ENCODE measurements around the gene CAMK2N1. TPM values are rescaled to one million over a fixed set of nuclear protein-coding genes. Genes with fewer than 3 reads are reported as not detected.

The CAMK2N1 gene
- total RNA-seq, 1 donor from 2014 or later, result 30.0 TPM

- Mint-ChIP-seq H3K27ac (ENCODE audit: unreplicated experiment) (no peak overlapping the region), H3K36me3 (ENCODE audit: unreplicated experiment) (peaks cover 20% of the 10 kb centered on the region), H3K27me3 (ENCODE audit: unreplicated experiment) (peaks cover 2% of the 10 kb centered on the region), H3K4me1 (ENCODE audit: unreplicated experiment) (peaks cover 4% of the 10 kb centered on the region), H3K4me3 (ENCODE audit: unreplicated experiment) (no peak overlapping the region), H3K9me3 (ENCODE audit: unreplicated experiment) (no peaks in the 10 kb centered on the region)
- DNase-seq (ENCODE audit: extremely low spot score, unreplicated experiment), result no peak
- TF ChIP-seq, protein P1, sequence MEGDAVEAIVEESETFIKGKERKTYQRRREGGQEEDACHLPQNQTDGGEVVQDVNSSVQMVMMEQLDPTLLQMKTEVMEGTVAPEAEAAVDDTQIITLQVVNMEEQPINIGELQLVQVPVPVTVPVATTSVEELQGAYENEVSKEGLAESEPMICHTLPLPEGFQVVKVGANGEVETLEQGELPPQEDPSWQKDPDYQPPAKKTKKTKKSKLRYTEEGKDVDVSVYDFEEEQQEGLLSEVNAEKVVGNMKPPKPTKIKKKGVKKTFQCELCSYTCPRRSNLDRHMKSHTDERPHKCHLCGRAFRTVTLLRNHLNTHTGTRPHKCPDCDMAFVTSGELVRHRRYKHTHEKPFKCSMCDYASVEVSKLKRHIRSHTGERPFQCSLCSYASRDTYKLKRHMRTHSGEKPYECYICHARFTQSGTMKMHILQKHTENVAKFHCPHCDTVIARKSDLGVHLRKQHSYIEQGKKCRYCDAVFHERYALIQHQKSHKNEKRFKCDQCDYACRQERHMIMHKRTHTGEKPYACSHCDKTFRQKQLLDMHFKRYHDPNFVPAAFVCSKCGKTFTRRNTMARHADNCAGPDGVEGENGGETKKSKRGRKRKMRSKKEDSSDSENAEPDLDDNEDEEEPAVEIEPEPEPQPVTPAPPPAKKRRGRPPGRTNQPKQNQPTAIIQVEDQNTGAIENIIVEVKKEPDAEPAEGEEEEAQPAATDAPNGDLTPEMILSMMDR (IDR thresholded peaks at IDR 0.05), result no peak
Observed at GRCh38 chr1:20496241-20496661, 10.2 kb upstream of the CAMK2N1 start.

GRCh38 chr1:20495661-20496060 lies 9.7 kb upstream of the CAMK2N1 start:
- peaks cover 4% of the 10 kb centered on the region for H3K4me1 Mint-ChIP-seq (ENCODE audit: unreplicated experiment)
- peak overlapping the region; percentile 14 for H3K27ac Mint-ChIP-seq (ENCODE audit: unreplicated experiment)
- no peaks in the 10 kb centered on the region for H3K9me3 Mint-ChIP-seq (ENCODE audit: unreplicated experiment)
- H3K4me3 Mint-ChIP-seq (ENCODE audit: unreplicated experiment), result no peak overlapping the region
- TF ChIP-seq, protein P1 (IDR thresholded peaks at IDR 0.05), result no peak
- peaks cover 18% of the 10 kb centered on the region for H3K36me3 Mint-ChIP-seq (ENCODE audit: unreplicated experiment)
- H3K27me3 Mint-ChIP-seq (ENCODE audit: unreplicated experiment), result peaks cover 8% of the 10 kb centered on the region
- DNase-seq (ENCODE audit: extremely low spot score, unreplicated experiment), result no peak

- Mint-ChIP-seq H3K27ac (ENCODE audit: unreplicated experiment) (no peak overlapping the region), H3K27me3 (ENCODE audit: unreplicated experiment) (peaks cover 11% of the 10 kb centered on the region), H3K4me1 (ENCODE audit: unreplicated experiment) (peaks cover 4% of the 10 kb centered on the region), H3K4me3 (ENCODE audit: unreplicated experiment) (no peak overlapping the region), H3K36me3 (ENCODE audit: unreplicated experiment) (peaks cover 14% of the 10 kb centered on the region), H3K9me3 (ENCODE audit: unreplicated experiment) (no peaks in the 10 kb centered on the region)
- no peak for DNase-seq (ENCODE audit: extremely low spot score, unreplicated experiment)
- TF ChIP-seq, protein P1 (IDR thresholded peaks at IDR 0.05), result no peak
Observed at GRCh38 chr1:20494609-20495311, 8.8 kb upstream of the CAMK2N1 start.

DNA sequence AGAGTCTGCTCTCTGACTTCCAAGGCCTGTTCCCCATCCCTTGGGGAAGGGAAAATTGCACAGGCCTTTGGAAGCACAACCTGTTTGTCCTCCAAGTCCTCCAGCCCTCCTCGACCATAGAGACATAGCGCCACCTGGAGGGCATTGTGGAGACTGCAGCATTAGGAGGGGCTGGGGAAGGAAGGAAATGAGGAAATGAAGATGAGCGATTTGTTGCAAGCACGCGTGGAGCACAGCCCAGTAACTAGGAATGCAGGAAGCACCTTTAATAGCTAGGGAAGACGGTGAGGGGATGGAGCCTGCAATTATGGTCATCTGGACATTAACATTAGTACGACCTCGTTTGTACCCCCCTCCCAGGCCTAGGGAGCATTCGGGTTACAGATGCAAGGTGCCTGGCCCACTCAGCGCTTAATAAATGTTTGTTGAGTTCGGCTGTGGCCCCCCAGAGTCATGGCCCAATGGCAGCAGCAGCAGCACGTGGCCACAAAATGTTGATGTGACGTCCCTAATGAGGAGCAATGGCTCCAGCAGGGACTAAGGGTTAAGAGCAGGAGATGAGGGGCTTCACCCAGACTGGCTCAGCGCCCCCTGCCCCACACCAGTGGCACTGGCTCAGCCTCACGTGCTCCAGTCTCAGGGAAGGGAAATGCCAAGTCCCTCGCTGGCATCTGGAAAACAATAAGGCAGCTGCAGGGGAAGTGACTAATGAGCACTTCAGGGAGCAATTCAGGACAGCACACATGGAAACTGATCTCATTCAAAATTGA lies 8.0 kb upstream of the CAMK2N1 start:
- Mint-ChIP-seq H3K4me1 (ENCODE audit: unreplicated experiment) (peaks cover 4% of the 10 kb centered on the region), H3K9me3 (ENCODE audit: unreplicated experiment) (no peaks in the 10 kb centered on the region), H3K27ac (ENCODE audit: unreplicated experiment) (no peak overlapping the region), H3K36me3 (ENCODE audit: unreplicated experiment) (peaks cover 8% of the 10 kb centered on the region), H3K27me3 (ENCODE audit: unreplicated experiment) (peaks cover 11% of the 10 kb centered on the region), H3K4me3 (ENCODE audit: unreplicated experiment) (no peak overlapping the region)
- DNase-seq (ENCODE audit: extremely low spot score, unreplicated experiment), result peak; percentile 93
- TF ChIP-seq, protein P1 (IDR thresholded peaks at IDR 0.05), result peak; percentile 93

DNA sequence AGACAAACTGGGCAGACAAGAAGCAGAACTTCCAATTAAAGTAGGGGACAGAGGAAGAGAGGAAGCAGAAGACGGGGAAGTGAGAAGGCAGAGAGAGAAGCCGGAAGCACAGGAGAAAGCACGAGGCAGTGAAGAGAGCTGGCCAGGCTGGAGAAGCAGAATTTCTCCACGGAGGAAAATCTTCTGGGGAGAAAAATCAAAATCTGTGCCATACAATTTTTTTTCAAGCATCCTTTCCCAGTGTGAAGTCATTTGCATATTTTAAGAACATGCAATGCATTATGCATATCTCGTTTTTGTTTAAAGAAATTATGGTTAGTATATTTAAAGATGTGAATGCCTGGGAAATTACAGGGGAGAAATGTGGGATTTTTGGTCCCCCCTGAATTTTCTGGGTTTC lies 7.3 kb upstream of the CAMK2N1 start:
- Mint-ChIP-seq H3K4me1 (ENCODE audit: unreplicated experiment) (peaks cover 4% of the 10 kb centered on the region), H3K36me3 (ENCODE audit: unreplicated experiment) (peaks cover 3% of the 10 kb centered on the region), H3K27me3 (ENCODE audit: unreplicated experiment) (peaks cover 18% of the 10 kb centered on the region), H3K9me3 (ENCODE audit: unreplicated experiment) (no peaks in the 10 kb centered on the region), H3K27ac (ENCODE audit: unreplicated experiment) (no peak overlapping the region), H3K4me3 (ENCODE audit: unreplicated experiment) (no peak overlapping the region)
- no peak for DNase-seq (ENCODE audit: extremely low spot score, unreplicated experiment)
- TF ChIP-seq, protein P1 (IDR thresholded peaks at IDR 0.05), result no peak
